ENCODE results near the gene WWTR1. TPM values are rescaled to one million over a fixed set of nuclear protein-coding genes. Genes with fewer than 3 reads are reported as not detected.

The WWTR1 gene
- total RNA-seq, 2 donors from 2014 or later = 17.3 to 18.5 TPM

DNA sequence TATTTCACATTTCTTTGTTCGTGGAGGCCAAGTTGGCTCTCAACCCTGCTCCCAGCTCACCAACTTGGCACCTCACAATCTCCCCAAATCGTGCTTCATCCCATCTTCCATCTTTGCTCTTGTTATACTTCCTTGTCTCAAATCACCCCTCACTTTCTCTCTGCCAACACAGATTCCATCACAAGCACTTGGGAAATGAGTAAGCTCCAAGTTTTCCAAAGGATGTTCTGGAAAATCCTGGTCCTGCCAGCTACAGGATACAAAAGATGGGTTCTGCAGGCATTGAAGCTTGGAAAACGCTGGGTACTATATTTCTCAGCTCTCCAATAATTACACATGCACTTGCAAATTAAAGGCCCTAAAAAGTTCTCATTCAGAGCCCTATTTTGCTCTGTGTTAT, 187.4 kb downstream of the WWTR1 start:
- Histone ChIP-seq H3K4me1 (ENCODE audit: control insufficient read depth, insufficient read depth, low read length) (no peaks in the 10 kb centered on the region), H3K4me3 (ENCODE audit: low read length) (no peak overlapping the region), H3K27me3 (ENCODE audit: control insufficient read depth, insufficient read depth, low read length, poor library complexity, severe bottlenecking) (no peaks in the 10 kb centered on the region), H3K36me3 (ENCODE audit: control insufficient read depth, insufficient read depth, low read length) (no peaks in the 10 kb centered on the region), H3K9me3 (ENCODE audit: control insufficient read depth, low read length) (no peaks in the 10 kb centered on the region), H3K27ac (ENCODE audit: low read depth, low read length) (no peak overlapping the region), H3K9ac (ENCODE audit: extremely low read depth, low read length, poor library complexity, severe bottlenecking) (no peak overlapping the region)
- Mint-ChIP-seq H3K36me3 (ENCODE audit: low read depth) (no peaks in the 10 kb centered on the region), H3K27ac (no peak overlapping the region), H3K27me3 (ENCODE audit: insufficient read depth) (no peaks in the 10 kb centered on the region), H3K9me3 (no peaks in the 10 kb centered on the region), H3K4me1 (peaks cover 4% of the 10 kb centered on the region), H3K4me3 (no peak overlapping the region)
- no peak for DNase-seq
- TF ChIP-seq, protein P1, sequence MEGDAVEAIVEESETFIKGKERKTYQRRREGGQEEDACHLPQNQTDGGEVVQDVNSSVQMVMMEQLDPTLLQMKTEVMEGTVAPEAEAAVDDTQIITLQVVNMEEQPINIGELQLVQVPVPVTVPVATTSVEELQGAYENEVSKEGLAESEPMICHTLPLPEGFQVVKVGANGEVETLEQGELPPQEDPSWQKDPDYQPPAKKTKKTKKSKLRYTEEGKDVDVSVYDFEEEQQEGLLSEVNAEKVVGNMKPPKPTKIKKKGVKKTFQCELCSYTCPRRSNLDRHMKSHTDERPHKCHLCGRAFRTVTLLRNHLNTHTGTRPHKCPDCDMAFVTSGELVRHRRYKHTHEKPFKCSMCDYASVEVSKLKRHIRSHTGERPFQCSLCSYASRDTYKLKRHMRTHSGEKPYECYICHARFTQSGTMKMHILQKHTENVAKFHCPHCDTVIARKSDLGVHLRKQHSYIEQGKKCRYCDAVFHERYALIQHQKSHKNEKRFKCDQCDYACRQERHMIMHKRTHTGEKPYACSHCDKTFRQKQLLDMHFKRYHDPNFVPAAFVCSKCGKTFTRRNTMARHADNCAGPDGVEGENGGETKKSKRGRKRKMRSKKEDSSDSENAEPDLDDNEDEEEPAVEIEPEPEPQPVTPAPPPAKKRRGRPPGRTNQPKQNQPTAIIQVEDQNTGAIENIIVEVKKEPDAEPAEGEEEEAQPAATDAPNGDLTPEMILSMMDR (conservative IDR thresholded peaks at IDR 0.05) = no peak
- 91 to 92% methylated on average over 3 of the region's 3 CpGs for WGBS, 2 experiments (ENCODE audit: insufficient coverage in 1 of 2, insufficient read length in 1 of 2)

DNA sequence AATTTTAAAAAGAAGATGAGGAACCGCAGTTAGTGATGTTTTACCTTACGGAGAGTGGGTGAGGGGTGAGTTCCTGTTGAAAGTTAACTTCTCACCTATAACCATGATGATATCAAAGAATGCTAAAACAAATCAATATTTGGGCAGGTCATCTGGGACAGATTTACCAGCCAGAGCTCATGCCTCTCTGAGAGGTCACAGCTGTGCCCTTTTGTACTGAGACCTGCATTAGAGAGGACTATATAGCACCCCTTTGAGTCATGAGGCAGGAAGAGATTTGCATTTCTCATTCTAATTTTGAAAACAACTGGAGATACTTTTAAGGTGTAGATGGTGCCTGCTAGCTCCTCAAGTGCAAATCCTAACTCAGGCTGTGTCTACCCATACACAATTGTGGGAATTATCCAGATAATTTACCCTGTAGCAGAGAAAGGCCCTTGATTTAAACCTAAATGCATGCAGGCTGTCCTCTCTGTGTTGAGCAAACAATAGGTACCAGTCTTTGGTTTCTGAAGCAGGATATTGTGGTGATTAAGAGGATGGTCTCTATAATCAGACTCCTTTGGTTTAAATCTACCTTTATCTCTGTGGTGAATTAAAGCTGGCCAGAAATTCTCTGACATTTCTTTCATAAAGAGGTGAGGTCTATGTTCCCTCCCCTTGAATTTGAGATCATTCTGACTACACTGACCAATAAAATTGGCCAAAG, 189.2 kb downstream of the WWTR1 start:
- H3K36me3 Mint-ChIP-seq (ENCODE audit: low read depth) = no peaks in the 10 kb centered on the region
- Histone ChIP-seq H3K9me3 (ENCODE audit: control insufficient read depth, low read length) (no peaks in the 10 kb centered on the region), H3K36me3 (ENCODE audit: control insufficient read depth, insufficient read depth, low read length) (no peaks in the 10 kb centered on the region), H3K9ac (ENCODE audit: extremely low read depth, low read length, poor library complexity, severe bottlenecking) (no peak overlapping the region), H3K4me1 (ENCODE audit: control insufficient read depth, insufficient read depth, low read length) (no peaks in the 10 kb centered on the region), H3K27ac (ENCODE audit: low read depth, low read length) (no peak overlapping the region), H3K27me3 (ENCODE audit: control insufficient read depth, insufficient read depth, low read length, poor library complexity, severe bottlenecking) (no peaks in the 10 kb centered on the region), H3K4me3 (ENCODE audit: low read length) (no peak overlapping the region)
- TF ChIP-seq, protein P1 (conservative IDR thresholded peaks at IDR 0.05) = no peak
- H3K27ac Mint-ChIP-seq = no peak overlapping the region
- 88% methylated on average over 2 of the region's 2 CpGs; no CpG with 5 or more reads in 1 of the 2 experiments for WGBS, 2 experiments (ENCODE audit: insufficient coverage in 1 of 2, insufficient read length in 1 of 2)
- no peak overlapping the region for H3K4me3 Mint-ChIP-seq
- DNase-seq = no peak
- peaks cover 4% of the 10 kb centered on the region for H3K4me1 Mint-ChIP-seq
- H3K9me3 Mint-ChIP-seq = no peaks in the 10 kb centered on the region
- peaks cover 2% of the 10 kb centered on the region for H3K27me3 Mint-ChIP-seq (ENCODE audit: insufficient read depth)

Other genes starting within 250 kb of the WWTR1 start
- gene TM4SF4, start 183.3 kb downstream of the WWTR1 start, total RNA-seq = not detected
- 10 to 100 TPM; 65.3 to 77.0 TPM for gene COMMD2, start 94.5 kb upstream of the WWTR1 start, total RNA-seq
- gene ANKUB1, start 134.5 kb upstream of the WWTR1 start, total RNA-seq = not detected
- 10 to 100 TPM; 21.3 to 32.7 TPM for gene RNF13, start 155.2 kb upstream of the WWTR1 start, total RNA-seq

Data from endodermal cell (in vitro differentiated cells).